K562 (cell line): Measurements from ENCODE around the gene C2CD2. TPM values are rescaled to one million over a fixed set of nuclear protein-coding genes. Genes with fewer than 3 reads are reported as not detected.

ENCODE experiments used
- ETS1 ChIP-seq: conservative IDR thresholded peaks from 2 replicates; pipeline ENCODE4 v1.6.1; 2011; ENCODE audit warnings: low read depth, mild to moderate bottlenecking, low read length; ENCODE audit not compliant: control insufficient read depth
- KDM5B ChIP-seq: fragments of 200-600 bp; sonication (generic); IDR thresholded peaks from 2 replicates; pipeline ENCODE4 v1.6.1; 2012; ENCODE audit warnings: low read depth, mild to moderate bottlenecking, moderate library complexity, low read length, control low read depth, inconsistent platforms; ENCODE audit not compliant: insufficient replicate concordance
- MXI1 ChIP-seq: IDR thresholded peaks from 2 replicates; pipeline ENCODE4 v1.6.1; 2011; ENCODE audit warnings: low read depth, mild to moderate bottlenecking, improper control_type of control experiment, low read length
- NKRF ChIP-seq: fragments of 450-650 bp; IDR thresholded peaks from 2 replicates; pipeline ENCODE4 v1.6.1; 2016; ENCODE audit warnings: borderline replicate concordance
- NRF1 ChIP-seq, 2 experiments: fragments of 450-650 bp; IDR thresholded peaks in 1 of 2; conservative IDR thresholded peaks in 1 of 2; 2 replicates each; pipeline ENCODE4 v1.6.1; 2014; ENCODE audit warnings: mild to moderate bottlenecking in 2 of 2
- PCBP1 ChIP-seq: fragments of 200-400 bp; formaldehyde crosslinking; IDR thresholded peaks from 2 replicates; pipeline ENCODE4 v1.6.1; 2018; ENCODE audit warnings: mild to moderate bottlenecking, low read depth, low read length; ENCODE audit not compliant: poor library complexity, severe bottlenecking
- THRAP3 ChIP-seq: fragments of 450-650 bp; IDR thresholded peaks from 2 replicates; pipeline ENCODE4 v1.6.1; 2016; ENCODE audit warnings: mild to moderate bottlenecking, inconsistent platforms, borderline replicate concordance
- XRCC4 ChIP-seq: IDR thresholded peaks from one replicate; pipeline ENCODE4 v1.6.1; 2011; ENCODE audit not compliant: insufficient read depth, insufficient read length; ENCODE audit errors: extremely low read depth
- ZBTB5 ChIP-seq: fragments of 450-650 bp; IDR thresholded peaks from 2 replicates; pipeline ENCODE4 v1.6.1; 2017; ENCODE audit warnings: antibody characterized with exemption
- ZHX1 ChIP-seq: fragments of 150-350 bp; conservative IDR thresholded peaks from 2 replicates; pipeline ENCODE4 v1.6.1; 2014; ENCODE audit warnings: low read length
- ZNF165 ChIP-seq: fragments of 250-450 bp; sonication (Bioruptor Pico); IDR thresholded peaks from 2 replicates; pipeline ENCODE4 v1.4.0; 2020; ENCODE audit warnings: borderline replicate concordance
- ZNF316 ChIP-seq: fragments of 450-650 bp; IDR thresholded peaks from 2 replicates; pipeline ENCODE4 v1.6.1; 2016
- ZZZ3 ChIP-seq: fragments of 450-650 bp; IDR thresholded peaks from 2 replicates; pipeline ENCODE4 v1.6.1; 2016; ENCODE audit warnings: antibody characterized with exemption, mild to moderate bottlenecking, moderate library complexity
- polyA plus RNA-seq, 8 experiments: library from polyadenylated mRNA; depleted of rRNA in 4 of 8; stranded (reverse) in 5 of 8; unstranded in 3 of 8; fragments of >200 nt; fragmentation: Nextera tagmentation in 2 of 8; fragmentation: Illumina TruSeq in 1 of 8; extraction: Ambion mirVana in 2 of 8; extraction: Trizol in 1 of 8; gene quantifications; 2 replicates each; pipeline versions ENCODE4 v1.2.1 to v1.2.3, GENCODE V29; 2011 to 2014; ENCODE audit warnings: inconsistent platforms in 1 of 8, missing spikeins in 1 of 8
- total RNA-seq, 7 experiments: library from RNA; depleted of rRNA in 6 of 7; stranded (reverse); fragments of >200 nt in 6 of 7; fragmentation: Illumina TruSeq in 2 of 7; extraction: Trizol in 2 of 7; gene quantifications; 2 replicates each; pipeline versions ENCODE4 v1.2.1 to v1.2.3, GENCODE V29; 2011 to 2021; ENCODE audit warnings: low replicate concordance in 1 of 7
- TF ChIP-seq, protein P1 (sequence below): fragments of 250-450 bp; sonication (Bioruptor Pico); IDR thresholded peaks from 2 replicates; pipeline ENCODE4 v1.8.0; 2022; ENCODE audit warnings: moderate library complexity, mild to moderate bottlenecking, inconsistent platforms
- TF ChIP-seq, protein P2 (sequence below): fragments of 450-650 bp; IDR thresholded peaks from 2 replicates; pipeline ENCODE4 v1.6.1; 2016; ENCODE audit warnings: missing biosample characterization, missing genetic modification characterization

Gene C2CD2
- total and polyA plus RNA-seq, 9 of the 15 experiments (the other 6 are each of a cell fraction or from before 2014, with no cell fraction given), result 1.3 to 21.6 (median 12.1) TPM

GRCh38 chr21:41953831-41954653 lies at the start of gene C2CD2 (continued):
- TF ChIP-seq MXI1 (peak; percentile 71), ZBTB5 (0 out of 2 replicates have a peak, but pooled peaks have one; percentile 17), ETS1 (0 out of 2 replicates have a peak, but pooled peaks have one; percentile 45), XRCC4 (no peak), ZNF316 (no peak; the same call in 1 of the 2 replicates), PCBP1 (no peak), ZHX1 (no peak), ZZZ3 (no peak), THRAP3 (0 out of 2 replicates have a peak, but pooled peaks have one; percentile 49), ZNF165 (CRISPR knock-in tag) (no peak), NKRF (0 out of 2 replicates have a peak, but pooled peaks have one; percentile 59), KDM5B (peak; percentile 40), NRF1 (conservative IDR thresholded peaks at IDR 0.05 in 1 of 2, IDR thresholded peaks at IDR 0.05 in 1 of 2) (peak; percentile 64 to 74; a peak in 3 of 4 replicates)
- TF ChIP-seq, protein P1, sequence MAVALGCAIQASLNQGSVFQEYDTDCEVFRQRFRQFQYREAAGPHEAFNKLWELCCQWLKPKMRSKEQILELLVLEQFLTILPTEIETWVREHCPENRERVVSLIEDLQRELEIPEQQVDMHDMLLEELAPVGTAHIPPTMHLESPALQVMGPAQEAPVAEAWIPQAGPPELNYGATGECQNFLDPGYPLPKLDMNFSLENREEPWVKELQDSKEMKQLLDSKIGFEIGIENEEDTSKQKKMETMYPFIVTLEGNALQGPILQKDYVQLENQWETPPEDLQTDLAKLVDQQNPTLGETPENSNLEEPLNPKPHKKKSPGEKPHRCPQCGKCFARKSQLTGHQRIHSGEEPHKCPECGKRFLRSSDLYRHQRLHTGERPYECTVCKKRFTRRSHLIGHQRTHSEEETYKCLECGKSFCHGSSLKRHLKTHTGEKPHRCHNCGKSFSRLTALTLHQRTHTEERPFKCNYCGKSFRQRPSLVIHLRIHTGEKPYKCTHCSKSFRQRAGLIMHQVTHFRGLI, result no peak
- TF ChIP-seq, protein P2, sequence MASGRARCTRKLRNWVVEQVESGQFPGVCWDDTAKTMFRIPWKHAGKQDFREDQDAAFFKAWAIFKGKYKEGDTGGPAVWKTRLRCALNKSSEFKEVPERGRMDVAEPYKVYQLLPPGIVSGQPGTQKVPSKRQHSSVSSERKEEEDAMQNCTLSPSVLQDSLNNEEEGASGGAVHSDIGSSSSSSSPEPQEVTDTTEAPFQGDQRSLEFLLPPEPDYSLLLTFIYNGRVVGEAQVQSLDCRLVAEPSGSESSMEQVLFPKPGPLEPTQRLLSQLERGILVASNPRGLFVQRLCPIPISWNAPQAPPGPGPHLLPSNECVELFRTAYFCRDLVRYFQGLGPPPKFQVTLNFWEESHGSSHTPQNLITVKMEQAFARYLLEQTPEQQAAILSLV (tag), result no peak
